Measurements from ENCODE around the gene PLCXD1.
"Not testable (repeated sequence)": the region's sequence is repeated elsewhere in the genome, so short reads cannot be mapped to it uniquely, and the experiment has no call there.

The PLCXD1 gene

GRCh38 chrX:292900-293897 lies 12.0 kb downstream of the PLCXD1 start:
- DNase-seq (ENCODE audit: low read depth), result no peak

GRCh38 chrX:295136-295535 lies 14.0 kb downstream of the PLCXD1 start:
- DNase-seq (ENCODE audit: low read depth), result no peak

GRCh38 chrX:298993-299392 lies 17.8 kb downstream of the PLCXD1 start:
- DNase-seq (ENCODE audit: low read depth), result no peak

- no peak for DNase-seq (ENCODE audit: low read depth)
Observed at GRCh38 chrX:300334-300733, 19.2 kb downstream of the PLCXD1 start.

- no peak for DNase-seq (ENCODE audit: low read depth)
Observed at GRCh38 chrX:302975-303374, 21.8 kb downstream of the PLCXD1 start.

- not testable (repeated sequence) for DNase-seq (ENCODE audit: low read depth)
Observed at GRCh38 chrX:305781-306613, 24.8 kb downstream of the PLCXD1 start.

- not testable (repeated sequence) for DNase-seq (ENCODE audit: low read depth)
Observed at GRCh38 chrX:306614-307251, 25.6 kb downstream of the PLCXD1 start.

GRCh38 chrX:307261-308111 lies 26.3 kb downstream of the PLCXD1 start:
- DNase-seq (ENCODE audit: low read depth), result no peak

GRCh38 chrX:308821-309520 lies 27.8 kb downstream of the PLCXD1 start:
- DNase-seq (ENCODE audit: low read depth), result no peak

- no peak for DNase-seq (ENCODE audit: low read depth)
Observed at GRCh38 chrX:310621-311155, 29.5 kb downstream of the PLCXD1 start.

GRCh38 chrX:311156-312129 lies 30.3 kb downstream of the PLCXD1 start:
- no peak for DNase-seq (ENCODE audit: low read depth)

- no peak for DNase-seq (ENCODE audit: low read depth)
Observed at GRCh38 chrX:312621-313331, 31.6 kb downstream of the PLCXD1 start.

GRCh38 chrX:313546-313945 lies 32.4 kb downstream of the PLCXD1 start:
- DNase-seq (ENCODE audit: low read depth), result no peak

GRCh38 chrX:314049-314448 lies 32.9 kb downstream of the PLCXD1 start:
- no peak for DNase-seq (ENCODE audit: low read depth)

GRCh38 chrX:314781-315595 lies 33.8 kb downstream of the PLCXD1 start:
- no peak for DNase-seq (ENCODE audit: low read depth)

- DNase-seq (ENCODE audit: low read depth), result no peak
Observed at GRCh38 chrX:316351-317325, 35.5 kb downstream of the PLCXD1 start.
